Activated CD4-positive, alpha-beta T cell treated with anti-CD3 and anti-CD28 coated beads, Interleukin-2, amount 10 ng/mL, durations not matched to agents 24 days and 14 days (primary cell): ENCODE data around the gene NFXL1. TPM values are rescaled to one million over a fixed set of nuclear protein-coding genes. Genes with fewer than 3 reads are reported as not detected.
"Not testable (repeated sequence)": the region's sequence is repeated elsewhere in the genome, so short reads cannot be mapped to it uniquely, and the experiment has no call there.

Experiments used
- DNase-seq: peaks from one replicate; pipeline ENCODE4 v3.0.0; 2022
- H3K27ac Mint-ChIP-seq: one replicate; pipeline ENCODE4 v1.8.0; 2022; ENCODE audit warnings: mild to moderate bottlenecking, mixed read lengths
- H3K27me3 Mint-ChIP-seq: one replicate; pipeline ENCODE4 v1.8.0; 2022; ENCODE audit warnings: mixed read lengths
- H3K36me3 Mint-ChIP-seq: one replicate; pipeline ENCODE4 v1.8.0; 2022; ENCODE audit warnings: low read depth, mild to moderate bottlenecking, mixed read lengths
- H3K4me1 Mint-ChIP-seq: one replicate; pipeline ENCODE4 v1.8.0; 2021; ENCODE audit warnings: mixed read lengths
- H3K4me3 Mint-ChIP-seq: one replicate; pipeline ENCODE4 v1.8.0; 2022; ENCODE audit warnings: mild to moderate bottlenecking, moderate library complexity, mixed read lengths
- H3K9me3 Mint-ChIP-seq: one replicate; pipeline ENCODE4 v1.8.0; 2021; ENCODE audit warnings: mixed read lengths
- intact Hi-C: fragments of 100-400 bp; cut with micrococcal nuclease; formaldehyde crosslinking; loops from one replicate; pipeline ENCODE4 v1.15.1; 2023
- total RNA-seq: library from RNA; stranded (reverse); gene quantifications from 2 replicates; pipeline ENCODE4 v1.2.3, GENCODE V29; 2022

Gene NFXL1
- total RNA-seq, 1 donor from 2014 or later, result 15.0 TPM

DNA sequence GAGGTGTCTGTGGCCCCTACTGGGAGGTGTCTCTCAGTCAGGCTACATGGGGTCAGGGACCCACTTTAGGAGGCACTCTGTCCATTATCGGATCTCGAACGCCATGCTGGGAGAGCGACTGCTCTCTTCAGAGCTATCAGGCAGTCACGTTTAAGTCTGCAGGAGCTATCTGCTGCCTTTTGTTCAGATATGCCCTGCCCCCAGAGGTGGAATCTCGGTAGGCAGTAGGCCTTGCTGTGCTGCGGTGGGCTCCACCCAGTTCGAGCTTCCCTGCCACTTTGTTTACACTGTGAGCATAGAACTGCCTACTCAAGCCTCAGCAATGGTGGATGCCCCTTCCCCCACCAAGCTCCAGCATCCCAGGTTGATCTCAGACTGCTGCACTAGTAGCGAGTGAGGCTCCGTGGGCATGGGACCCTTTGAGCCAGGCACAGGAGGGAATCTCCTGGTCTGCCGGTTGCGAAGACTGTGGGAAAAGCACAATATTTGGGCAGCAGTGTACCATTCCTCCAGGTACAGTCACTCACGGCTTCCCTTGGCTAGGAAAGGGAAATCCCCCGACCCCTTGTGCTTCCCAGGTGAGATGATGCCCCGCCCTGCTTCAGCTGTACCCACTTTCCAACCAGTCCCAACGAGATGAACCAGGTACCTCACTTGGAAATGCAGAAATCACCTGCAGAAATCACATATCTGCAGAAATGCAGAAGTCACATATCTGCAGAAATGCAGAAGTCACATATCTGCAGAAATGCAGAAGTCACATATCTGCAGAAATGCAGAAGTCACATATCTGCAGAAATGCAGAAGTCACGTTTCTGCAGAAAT, 8.3 kb upstream of the NFXL1 start:
- Mint-ChIP-seq H3K9me3 (peaks cover 11% of the 10 kb centered on the region), H3K27me3 (peaks cover 38% of the 10 kb centered on the region)
- intact Hi-C loops, H3K4me1 Mint-ChIP-seq, H3K36me3 Mint-ChIP-seq, H3K4me3 Mint-ChIP-seq, DNase-seq, H3K27ac Mint-ChIP-seq: not testable (repeated sequence)

DNA sequence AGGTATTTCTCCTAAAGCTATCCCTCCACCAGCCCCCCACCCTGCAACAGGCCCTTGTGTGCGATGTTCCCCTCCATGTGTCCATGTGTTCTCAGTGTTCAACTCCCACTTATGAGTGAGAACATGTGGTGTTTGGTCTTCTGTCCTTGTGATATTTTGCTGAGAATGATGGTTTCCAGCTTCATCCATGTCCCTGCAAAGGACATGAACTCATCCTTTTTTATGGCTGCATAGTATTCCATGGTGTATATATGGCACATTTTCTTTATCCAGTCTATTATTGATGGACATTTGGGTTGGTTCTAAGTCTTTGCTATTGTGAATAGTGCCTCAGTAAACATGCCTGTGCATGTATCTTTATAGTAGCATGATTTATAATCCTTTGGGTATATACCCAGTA, 2.8 kb upstream of the NFXL1 start:
- peaks cover 13% of the 10 kb centered on the region for H3K9me3 Mint-ChIP-seq
- H3K4me1 Mint-ChIP-seq, result peaks cover 17% of the 10 kb centered on the region
- not testable (repeated sequence) for DNase-seq, H3K36me3 Mint-ChIP-seq, H3K27ac Mint-ChIP-seq, H3K4me3 Mint-ChIP-seq
- H3K27me3 Mint-ChIP-seq, result peaks cover 20% of the 10 kb centered on the region
- intact Hi-C loops, result loop anchor here (10.0 kb wide), 1 partner anchor 358 kb away; no protein-coding TSS in a partner anchor

DNA sequence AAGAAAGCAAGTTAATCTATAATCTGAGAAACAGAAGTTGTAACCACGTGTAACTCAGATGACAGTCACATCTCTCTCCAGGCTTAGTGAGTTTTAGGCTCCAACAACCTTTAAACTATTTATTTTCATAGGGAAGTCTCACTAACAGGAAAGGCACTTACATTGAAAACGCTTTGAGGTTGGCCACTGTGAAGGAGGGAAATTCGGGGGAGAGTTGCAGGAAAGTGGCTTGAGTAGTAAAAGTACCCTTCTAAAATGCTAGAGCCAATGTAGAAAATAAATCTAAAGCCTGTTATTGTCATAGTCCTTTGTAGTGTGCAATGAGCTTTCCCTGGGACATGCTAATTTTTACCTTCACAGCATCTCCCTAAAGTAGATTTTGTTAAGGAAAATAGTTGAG, 995 bp upstream of the NFXL1 start:
- no peak for DNase-seq
- Mint-ChIP-seq H3K4me3 (peak overlapping the region; percentile 84), H3K27me3 (peaks cover 14% of the 10 kb centered on the region), H3K4me1 (peaks cover 23% of the 10 kb centered on the region), H3K9me3 (peaks cover 13% of the 10 kb centered on the region), H3K36me3 (peaks cover 17% of the 10 kb centered on the region), H3K27ac (peak overlapping the region; percentile 91)
- intact Hi-C loops, result loop anchor here (2.0 to 10.0 kb wide), 4 partner anchors 79 to 915 kb away; partner anchors contain the start of gene OCIAD1

DNA sequence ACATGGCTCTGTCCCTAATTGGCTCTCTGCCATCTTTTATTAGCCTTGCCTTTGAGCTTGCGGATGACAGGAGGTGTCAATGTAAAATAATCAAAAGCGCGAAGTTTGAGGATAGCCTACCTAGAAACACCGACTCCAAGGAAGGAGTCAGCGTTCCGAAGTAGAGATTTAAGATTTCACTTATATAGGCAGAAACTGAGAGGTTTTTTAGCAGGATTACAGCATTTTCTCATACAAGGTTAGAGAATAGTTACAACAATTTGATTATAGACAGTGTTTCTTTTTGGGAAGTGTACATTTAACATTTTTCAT, 499 bp upstream of the NFXL1 start:
- intact Hi-C loops, result loop anchor here (1.0 to 10.0 kb wide), 7 partner anchors 43 to 916 kb away; partner anchors contain the start of genes COMMD8, OCIAD1 and SLAIN2
- Mint-ChIP-seq H3K4me1 (peaks cover 25% of the 10 kb centered on the region), H3K27me3 (peaks cover 9% of the 10 kb centered on the region), H3K36me3 (peaks cover 21% of the 10 kb centered on the region), H3K9me3 (peaks cover 13% of the 10 kb centered on the region), H3K4me3 (peak overlapping the region; percentile 84), H3K27ac (peak overlapping the region; percentile 91)
- DNase-seq, result no peak

DNA sequence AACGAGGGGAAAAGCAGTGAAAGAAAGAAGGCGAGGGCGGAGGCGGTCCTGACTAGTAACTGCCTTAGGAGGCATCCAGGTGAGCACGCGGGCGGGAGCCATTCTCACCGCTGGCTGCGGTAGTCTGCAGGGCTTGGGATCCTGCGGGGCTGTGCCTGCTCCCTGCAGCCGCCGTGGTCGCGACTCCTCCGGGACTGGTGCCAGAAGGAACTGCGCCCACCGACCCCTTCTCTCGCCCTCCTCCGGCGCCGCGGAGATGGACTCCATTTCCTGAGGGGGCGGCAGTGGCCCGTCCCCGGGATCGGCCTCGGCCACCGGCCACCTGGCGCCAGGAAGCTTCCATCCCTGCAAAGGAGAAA, 543 bp downstream of the NFXL1 start:
- H3K27me3 Mint-ChIP-seq, result peaks cover 7% of the 10 kb centered on the region
- intact Hi-C loops, result loop anchor here (1.0 to 10.0 kb wide), 7 partner anchors 42 to 917 kb away; partner anchors contain the start of genes COMMD8, OCIAD1 and SLAIN2

DNA sequence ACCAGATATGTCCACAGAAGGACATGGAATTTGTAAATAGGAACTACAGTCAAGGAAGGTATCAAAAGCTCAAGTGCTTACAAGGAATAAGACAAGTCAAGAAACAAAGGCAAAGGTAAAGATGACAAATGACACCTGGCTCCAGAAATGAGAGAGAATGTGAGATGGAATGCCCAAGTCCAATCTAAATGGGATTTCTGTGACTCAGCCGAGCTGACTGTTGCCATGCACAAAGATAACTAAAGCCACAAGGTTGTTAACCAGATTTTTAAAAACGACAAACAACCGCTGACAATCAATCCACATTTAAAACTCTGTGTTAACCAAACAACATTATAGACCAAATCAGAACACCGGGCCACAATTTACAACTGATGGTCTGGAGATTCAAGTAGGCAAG, 1.1 kb downstream of the NFXL1 start:
- Mint-ChIP-seq H3K4me1 (peaks cover 25% of the 10 kb centered on the region), H3K27me3 (peaks cover 3% of the 10 kb centered on the region), H3K27ac (peak overlapping the region; percentile 91), H3K4me3 (peak overlapping the region; percentile 84), H3K9me3 (peaks cover 6% of the 10 kb centered on the region), H3K36me3 (peaks cover 28% of the 10 kb centered on the region)
- intact Hi-C loops, result loop anchor here (5.0 to 10.0 kb wide), 3 partner anchors 41 to 429 kb away; partner anchors contain the start of gene SLAIN2
- DNase-seq, result no peak

More for the DNA sequence above, 543 bp downstream of the NFXL1 start:
- Mint-ChIP-seq H3K36me3 (peaks cover 25% of the 10 kb centered on the region), H3K9me3 (peaks cover 11% of the 10 kb centered on the region), H3K4me3 (peak overlapping the region; percentile 84), H3K27ac (peak overlapping the region; percentile 91), H3K4me1 (peaks cover 25% of the 10 kb centered on the region)
- peak; percentile 79 for DNase-seq

DNA sequence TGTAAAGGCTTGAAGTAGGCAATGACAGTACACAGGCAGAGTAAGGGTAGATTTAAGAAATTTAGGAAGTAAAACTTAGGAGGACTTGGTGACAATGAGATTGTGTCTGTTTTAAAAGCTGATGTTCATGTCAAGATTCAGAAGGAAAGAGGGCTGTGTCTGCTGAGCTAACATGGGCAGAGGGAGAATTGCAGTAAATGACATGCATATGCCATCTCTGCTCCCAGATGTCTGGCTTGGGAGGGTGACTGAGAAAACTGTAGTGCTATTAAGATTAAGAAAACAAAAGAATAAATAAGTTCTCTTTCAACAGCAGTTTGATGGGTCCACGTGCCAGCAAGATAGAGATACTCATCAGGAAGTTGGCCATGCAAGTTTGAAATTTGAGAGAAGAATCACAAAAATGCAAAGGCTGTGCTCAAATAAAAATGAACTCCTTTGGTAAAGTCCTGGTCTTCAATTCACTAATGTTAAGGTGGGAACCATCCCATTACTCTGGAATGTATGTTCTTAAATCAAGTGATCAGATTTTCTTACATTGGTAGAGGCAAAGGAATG, 7.2 kb downstream of the NFXL1 start:
- Mint-ChIP-seq H3K27me3 (no peaks in the 10 kb centered on the region), H3K4me1 (peaks cover 12% of the 10 kb centered on the region), H3K27ac (no peak overlapping the region), H3K4me3 (no peak overlapping the region), H3K36me3 (peaks cover 39% of the 10 kb centered on the region), H3K9me3 (no peaks in the 10 kb centered on the region)
- intact Hi-C loops, result no loop called here
- DNase-seq, result no peak

DNA sequence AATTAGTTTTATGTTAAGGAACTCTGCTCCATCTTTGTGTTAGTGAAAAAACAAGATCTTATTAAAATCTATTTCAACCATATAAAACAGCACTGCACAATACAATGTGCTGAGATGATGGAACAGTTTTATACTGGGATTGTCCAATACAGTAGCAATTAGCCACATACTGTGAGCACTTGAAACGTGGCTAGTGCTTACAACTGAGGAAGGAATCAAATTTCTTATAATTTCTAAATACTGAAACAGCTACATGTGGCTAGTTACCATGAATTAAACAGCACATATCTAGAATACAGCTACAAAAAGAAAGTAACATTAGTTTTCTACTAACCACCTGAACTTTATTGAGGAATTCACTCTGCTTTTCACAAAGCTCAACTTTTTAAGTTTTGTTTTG, 14.7 kb downstream of the NFXL1 start:
- Mint-ChIP-seq H3K9me3 (no peaks in the 10 kb centered on the region), H3K4me3 (no peak overlapping the region), H3K27ac (no peak overlapping the region), H3K4me1 (peaks cover 1% of the 10 kb centered on the region), H3K27me3 (no peaks in the 10 kb centered on the region), H3K36me3 (peaks cover 45% of the 10 kb centered on the region)
- DNase-seq, result no peak
- intact Hi-C loops, result no loop called here

DNA sequence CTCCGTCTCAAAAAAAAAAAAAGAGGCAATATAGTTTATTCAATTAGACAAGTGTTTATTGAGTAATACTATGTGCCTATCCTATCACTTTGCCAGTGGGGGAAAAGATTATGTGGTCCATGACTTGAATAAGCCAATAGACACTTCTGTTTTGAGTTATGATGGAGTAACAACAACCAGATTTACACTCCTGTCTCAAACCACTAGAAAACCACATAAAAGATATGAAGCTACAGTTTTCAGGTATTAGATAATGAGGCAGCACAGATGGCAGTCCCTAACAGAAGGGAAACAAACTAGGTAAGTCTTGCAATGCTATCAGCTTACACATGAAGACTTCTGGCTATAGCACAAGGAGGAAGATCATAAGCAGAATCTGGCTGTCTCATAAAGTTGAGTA, 22.5 kb downstream of the NFXL1 start:
- Mint-ChIP-seq H3K4me1 (peaks cover 8% of the 10 kb centered on the region), H3K36me3 (peaks cover 56% of the 10 kb centered on the region), H3K9me3 (no peaks in the 10 kb centered on the region), H3K27me3 (no peaks in the 10 kb centered on the region), H3K4me3 (no peak overlapping the region), H3K27ac (no peak overlapping the region)
- no peak for DNase-seq
- intact Hi-C loops, result no loop called here

DNA sequence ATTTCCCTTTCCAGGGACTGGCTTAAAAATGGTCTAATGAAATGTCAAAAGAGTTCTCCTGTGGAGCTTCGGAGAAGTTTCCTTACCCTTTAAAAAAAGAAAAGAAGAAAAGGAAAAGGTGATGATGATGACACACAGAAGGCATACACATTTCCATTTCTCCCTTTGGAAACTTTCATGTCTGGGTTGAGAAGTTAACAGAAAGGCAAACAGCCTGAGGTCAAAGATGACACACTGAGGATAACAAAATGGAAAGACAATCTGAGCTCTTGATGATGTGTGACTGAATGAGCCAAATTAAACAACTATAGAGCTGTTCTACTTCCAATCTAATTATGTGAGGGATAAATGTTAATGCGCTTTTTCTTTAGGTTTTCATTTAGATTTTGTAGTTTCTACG, 32.2 kb downstream of the NFXL1 start:
- Mint-ChIP-seq H3K4me3 (no peak overlapping the region), H3K4me1 (no peaks in the 10 kb centered on the region), H3K27ac (no peak overlapping the region), H3K9me3 (no peaks in the 10 kb centered on the region), H3K27me3 (no peaks in the 10 kb centered on the region), H3K36me3 (peaks cover 42% of the 10 kb centered on the region)
- DNase-seq, result no peak
- intact Hi-C loops, result no loop called here

DNA sequence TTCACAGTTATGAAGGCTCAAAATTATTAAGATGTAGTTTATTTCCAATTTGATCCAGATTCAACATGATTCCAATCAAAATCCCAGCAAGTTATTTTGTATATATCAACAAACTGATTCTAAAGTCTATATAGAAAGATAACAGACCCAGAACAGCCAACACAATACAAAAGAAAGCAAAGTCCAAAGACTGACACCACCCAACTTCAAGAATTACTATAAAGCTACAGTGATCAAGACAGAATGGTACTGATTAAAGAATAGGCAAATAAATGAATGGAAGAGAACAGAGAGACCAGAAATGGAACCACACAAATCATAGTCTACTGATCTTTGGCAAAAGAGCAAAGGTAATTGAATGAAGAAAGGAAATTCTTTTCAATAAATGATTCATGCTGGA, 34.9 kb downstream of the NFXL1 start:
- no peak for DNase-seq
- peaks cover 51% of the 10 kb centered on the region for H3K36me3 Mint-ChIP-seq
- H3K4me3 Mint-ChIP-seq, result no peak overlapping the region
- intact Hi-C loops, result no loop called here
- no peak overlapping the region for H3K27ac Mint-ChIP-seq
- H3K4me1 Mint-ChIP-seq, result peaks cover under 1% of the 10 kb centered on the region
- no peaks in the 10 kb centered on the region for H3K9me3 Mint-ChIP-seq
- no peaks in the 10 kb centered on the region for H3K27me3 Mint-ChIP-seq

DNA sequence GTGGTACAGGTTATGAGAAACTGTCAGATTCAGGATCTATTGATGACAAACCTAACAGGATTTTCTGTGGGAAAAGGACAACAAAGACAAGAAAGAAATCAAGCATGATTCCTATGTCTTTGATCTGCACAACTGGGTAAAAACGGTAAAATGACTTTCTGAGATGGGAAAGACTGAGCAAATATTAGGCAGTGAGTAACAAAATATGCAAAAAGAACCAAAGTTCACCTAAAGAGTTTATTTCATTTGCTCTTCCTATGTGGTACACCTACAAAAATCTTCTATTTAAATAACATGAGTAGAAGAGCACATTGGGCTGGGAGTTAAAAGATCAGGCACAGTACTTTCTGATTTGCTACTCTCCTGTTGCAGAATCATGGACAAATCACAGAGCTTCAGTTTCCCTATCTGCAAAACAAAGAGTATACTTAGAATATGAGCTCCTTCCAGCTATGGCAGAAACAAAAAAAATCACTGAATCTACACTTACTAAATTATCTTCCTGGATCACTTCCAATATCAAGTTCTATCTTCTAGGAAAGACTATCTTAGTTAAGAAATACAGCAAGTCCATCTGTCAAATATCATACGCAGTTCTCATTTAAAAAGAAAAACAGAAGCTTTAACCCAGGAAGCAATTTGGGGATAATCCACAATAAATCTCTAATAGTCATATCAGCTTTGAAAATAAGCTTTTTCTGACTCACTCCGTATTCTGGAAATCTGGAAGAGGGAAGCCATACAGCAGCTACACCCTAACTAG, 37.4 kb downstream of the NFXL1 start:
- H3K27ac Mint-ChIP-seq, result no peak overlapping the region
- intact Hi-C loops, result no loop called here
- H3K36me3 Mint-ChIP-seq, result peaks cover 53% of the 10 kb centered on the region
- H3K27me3 Mint-ChIP-seq, result no peaks in the 10 kb centered on the region
- H3K9me3 Mint-ChIP-seq, result peaks cover 4% of the 10 kb centered on the region
- no peak overlapping the region for H3K4me3 Mint-ChIP-seq
- peaks cover 9% of the 10 kb centered on the region for H3K4me1 Mint-ChIP-seq
- no peak for DNase-seq

DNA sequence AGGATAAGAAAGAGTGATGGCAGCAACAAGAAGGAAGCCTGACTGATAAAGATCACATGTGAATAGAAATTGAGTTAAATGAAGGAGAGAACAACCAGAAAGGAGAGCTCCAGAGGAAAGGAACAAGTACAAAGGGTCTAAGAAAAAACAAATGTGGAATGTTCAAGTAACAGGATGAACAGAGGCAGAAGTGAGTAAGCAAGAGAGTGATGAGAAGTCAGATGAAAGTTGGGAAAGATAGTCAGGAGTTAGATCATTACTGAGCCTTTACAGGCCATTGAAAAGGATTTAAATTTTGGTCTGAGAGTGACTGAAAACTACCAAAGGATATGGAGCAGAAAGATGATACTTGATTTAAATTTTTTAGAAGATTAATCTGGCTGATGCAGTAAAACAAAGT, 38.1 kb downstream of the NFXL1 start:
- peaks cover 4% of the 10 kb centered on the region for H3K9me3 Mint-ChIP-seq
- H3K27me3 Mint-ChIP-seq, result no peaks in the 10 kb centered on the region
- no peak overlapping the region for H3K4me3 Mint-ChIP-seq
- intact Hi-C loops, result no loop called here
- peaks cover 9% of the 10 kb centered on the region for H3K4me1 Mint-ChIP-seq
- DNase-seq, result no peak
- H3K36me3 Mint-ChIP-seq, result peaks cover 51% of the 10 kb centered on the region
- H3K27ac Mint-ChIP-seq, result no peak overlapping the region
